Measurements from ENCODE around the gene WASF1.

The WASF1 gene

GRCh38 chr6:110179406-110180227 lies at the start of gene WASF1:
WASF1 (minus strand) TSS chr6:110179670; CDS start chr6:110127601, 52,069 bp downstream.
- Mint-ChIP-seq H3K36me3 (ENCODE audit: low read depth) (no peaks in the 10 kb centered on the region), H3K4me3 (peak within 1 kb of the TSS; percentile 87), H3K4me1 (ENCODE audit: low read depth) (peaks cover 5% of the 10 kb centered on the region), H3K27ac (peak within 1 kb of the TSS; percentile 80), H3K27me3 (peaks cover 8% of the 10 kb centered on the region), H3K9me3 (no peaks in the 10 kb centered on the region)

GRCh38 chr6:110226261-110226660 lies 46.8 kb upstream of the WASF1 start:
- Mint-ChIP-seq H3K27me3 (no peaks in the 10 kb centered on the region), H3K36me3 (ENCODE audit: low read depth) (peaks cover 46% of the 10 kb centered on the region), H3K27ac (no peak overlapping the region), H3K4me3 (no peak overlapping the region), H3K9me3 (no peaks in the 10 kb centered on the region), H3K4me1 (ENCODE audit: low read depth) (no peaks in the 10 kb centered on the region)

- Mint-ChIP-seq H3K36me3 (ENCODE audit: low read depth) (peaks cover 71% of the 10 kb centered on the region), H3K4me3 (no peak overlapping the region), H3K27ac (no peak overlapping the region), H3K9me3 (no peaks in the 10 kb centered on the region), H3K27me3 (no peaks in the 10 kb centered on the region), H3K4me1 (ENCODE audit: low read depth) (peaks cover 9% of the 10 kb centered on the region)
These were observed 42.3 kb upstream of the WASF1 start for GRCh38 chr6:110221738-110222137.

- Mint-ChIP-seq H3K4me1 (ENCODE audit: low read depth) (peaks cover 9% of the 10 kb centered on the region), H3K9me3 (no peaks in the 10 kb centered on the region), H3K4me3 (no peak overlapping the region), H3K36me3 (ENCODE audit: low read depth) (peaks cover 67% of the 10 kb centered on the region), H3K27ac (no peak overlapping the region), H3K27me3 (no peaks in the 10 kb centered on the region)
These were observed 37.8 kb upstream of the WASF1 start for GRCh38 chr6:110217266-110217665.

- peaks cover 9% of the 10 kb centered on the region for H3K4me1 Mint-ChIP-seq (ENCODE audit: low read depth)
- H3K27ac Mint-ChIP-seq: no peak overlapping the region
- H3K27me3 Mint-ChIP-seq: no peaks in the 10 kb centered on the region
- H3K4me3 Mint-ChIP-seq: no peak overlapping the region
- H3K9me3 Mint-ChIP-seq: no peaks in the 10 kb centered on the region
- peaks cover 71% of the 10 kb centered on the region for H3K36me3 Mint-ChIP-seq (ENCODE audit: low read depth)
These were observed 36.7 kb upstream of the WASF1 start for GRCh38 chr6:110216140-110216539.

GRCh38 chr6:110214338-110214737 lies 34.9 kb upstream of the WASF1 start:
- peaks cover 9% of the 10 kb centered on the region for H3K4me1 Mint-ChIP-seq (ENCODE audit: low read depth)
- H3K36me3 Mint-ChIP-seq (ENCODE audit: low read depth): peaks cover 69% of the 10 kb centered on the region
- H3K9me3 Mint-ChIP-seq: no peaks in the 10 kb centered on the region
- H3K27ac Mint-ChIP-seq: no peak overlapping the region
- no peak overlapping the region for H3K4me3 Mint-ChIP-seq
- no peaks in the 10 kb centered on the region for H3K27me3 Mint-ChIP-seq

- Mint-ChIP-seq H3K27me3 (no peaks in the 10 kb centered on the region), H3K4me1 (ENCODE audit: low read depth) (no peaks in the 10 kb centered on the region), H3K4me3 (no peak overlapping the region), H3K36me3 (ENCODE audit: low read depth) (peaks cover 61% of the 10 kb centered on the region), H3K9me3 (no peaks in the 10 kb centered on the region), H3K27ac (no peak overlapping the region)
These were observed 32.3 kb upstream of the WASF1 start for GRCh38 chr6:110211753-110212152.

GRCh38 chr6:110207652-110208051 lies 28.2 kb upstream of the WASF1 start:
- Mint-ChIP-seq H3K9me3 (no peaks in the 10 kb centered on the region), H3K4me1 (ENCODE audit: low read depth) (peaks cover 8% of the 10 kb centered on the region), H3K4me3 (no peak overlapping the region), H3K27me3 (no peaks in the 10 kb centered on the region), H3K36me3 (ENCODE audit: low read depth) (peaks cover 43% of the 10 kb centered on the region), H3K27ac (no peak overlapping the region)

- no peaks in the 10 kb centered on the region for H3K9me3 Mint-ChIP-seq
- no peaks in the 10 kb centered on the region for H3K27me3 Mint-ChIP-seq
- H3K4me1 Mint-ChIP-seq (ENCODE audit: low read depth): peaks cover 24% of the 10 kb centered on the region
- peaks cover 11% of the 10 kb centered on the region for H3K36me3 Mint-ChIP-seq (ENCODE audit: low read depth)
- no peak overlapping the region for H3K4me3 Mint-ChIP-seq
- no peak overlapping the region for H3K27ac Mint-ChIP-seq
These were observed 21.8 kb upstream of the WASF1 start for GRCh38 chr6:110201151-110201884.

GRCh38 chr6:110198561-110198960 lies 19.1 kb upstream of the WASF1 start:
- Mint-ChIP-seq H3K36me3 (ENCODE audit: low read depth) (peaks cover 20% of the 10 kb centered on the region), H3K4me3 (no peak overlapping the region), H3K4me1 (ENCODE audit: low read depth) (peaks cover 22% of the 10 kb centered on the region), H3K27me3 (no peaks in the 10 kb centered on the region), H3K9me3 (no peaks in the 10 kb centered on the region), H3K27ac (no peak overlapping the region)

GRCh38 chr6:110196874-110197273 lies 17.4 kb upstream of the WASF1 start:
- no peak overlapping the region for H3K4me3 Mint-ChIP-seq
- peaks cover 22% of the 10 kb centered on the region for H3K4me1 Mint-ChIP-seq (ENCODE audit: low read depth)
- H3K9me3 Mint-ChIP-seq: no peaks in the 10 kb centered on the region
- no peak overlapping the region for H3K27ac Mint-ChIP-seq
- H3K27me3 Mint-ChIP-seq: no peaks in the 10 kb centered on the region
- H3K36me3 Mint-ChIP-seq (ENCODE audit: low read depth): peaks cover 18% of the 10 kb centered on the region

GRCh38 chr6:110195639-110196038 lies 16.2 kb upstream of the WASF1 start:
- H3K27ac Mint-ChIP-seq: no peak overlapping the region
- H3K4me1 Mint-ChIP-seq (ENCODE audit: low read depth): peaks cover 18% of the 10 kb centered on the region
- H3K36me3 Mint-ChIP-seq (ENCODE audit: low read depth): peaks cover 18% of the 10 kb centered on the region
- H3K27me3 Mint-ChIP-seq: no peaks in the 10 kb centered on the region
- H3K9me3 Mint-ChIP-seq: no peaks in the 10 kb centered on the region
- no peak overlapping the region for H3K4me3 Mint-ChIP-seq

GRCh38 chr6:110191477-110191876 lies 12.0 kb upstream of the WASF1 start:
- H3K4me1 Mint-ChIP-seq (ENCODE audit: low read depth): peaks cover 21% of the 10 kb centered on the region
- peaks cover 12% of the 10 kb centered on the region for H3K36me3 Mint-ChIP-seq (ENCODE audit: low read depth)
- H3K9me3 Mint-ChIP-seq: no peaks in the 10 kb centered on the region
- H3K27me3 Mint-ChIP-seq: no peaks in the 10 kb centered on the region
- no peak overlapping the region for H3K4me3 Mint-ChIP-seq
- no peak overlapping the region for H3K27ac Mint-ChIP-seq

GRCh38 chr6:110190726-110191125 lies 11.3 kb upstream of the WASF1 start:
- H3K9me3 Mint-ChIP-seq: no peaks in the 10 kb centered on the region
- peaks cover 16% of the 10 kb centered on the region for H3K36me3 Mint-ChIP-seq (ENCODE audit: low read depth)
- no peak overlapping the region for H3K27ac Mint-ChIP-seq
- H3K4me3 Mint-ChIP-seq: no peak overlapping the region
- no peaks in the 10 kb centered on the region for H3K27me3 Mint-ChIP-seq
- peaks cover 28% of the 10 kb centered on the region for H3K4me1 Mint-ChIP-seq (ENCODE audit: low read depth)

- no peaks in the 10 kb centered on the region for H3K9me3 Mint-ChIP-seq
- no peak overlapping the region for H3K27ac Mint-ChIP-seq
- peaks cover 27% of the 10 kb centered on the region for H3K4me1 Mint-ChIP-seq (ENCODE audit: low read depth)
- no peaks in the 10 kb centered on the region for H3K27me3 Mint-ChIP-seq
- H3K4me3 Mint-ChIP-seq: no peak overlapping the region
- H3K36me3 Mint-ChIP-seq (ENCODE audit: low read depth): peaks cover 12% of the 10 kb centered on the region
These were observed 9.3 kb upstream of the WASF1 start for GRCh38 chr6:110188791-110189190.
